ENCODE data around the gene SORCS2.

SORCS2 gene

GRCh38 chr4:7680106-7680505 is 487.8 kb downstream of the SORCS2 start:
- peaks cover 3% of the 10 kb centered on the region for H3K27me3 ChIP-seq (replicated peaks)

GRCh38 chr4:7680731-7681130 is 488.4 kb downstream of the SORCS2 start:
- no peak overlapping the region for H3K27ac ChIP-seq
- TF ChIP-seq CTCF (IDR thresholded peaks at IDR 0.05; ENCODE audit: low read depth, low read length, missing control alignments), result no peak

More at GRCh38 chr4:7680106-7680505, 487.8 kb downstream of the SORCS2 start:
- in situ Hi-C loops (cut with HindIII; ENCODE audit: low pct_ligation_motif_present, low sequenced_read_pairs), result no loop called here
- Histone ChIP-seq H3K27ac (no peak overlapping the region), H3K4me3 (ENCODE audit: low read depth, low read length) (no peak overlapping the region), H3K36me3 (replicated peaks) (no peaks in the 10 kb centered on the region)
- no peak for TF ChIP-seq CTCF (IDR thresholded peaks at IDR 0.05; ENCODE audit: low read depth, low read length, missing control alignments)
- DNase-seq, result no peak

GRCh38 chr4:7683126-7683703 is 490.9 kb downstream of the SORCS2 start:
- no peak for DNase-seq
- H3K27me3 ChIP-seq (replicated peaks), result peaks cover 3% of the 10 kb centered on the region
- no peaks in the 10 kb centered on the region for H3K36me3 ChIP-seq (replicated peaks)
- no peak overlapping the region for H3K4me3 ChIP-seq (ENCODE audit: low read depth, low read length)
- in situ Hi-C loops (cut with HindIII; ENCODE audit: low pct_ligation_motif_present, low sequenced_read_pairs), result no loop called here
- H3K27ac ChIP-seq, result no peak overlapping the region
- no peak for TF ChIP-seq CTCF (IDR thresholded peaks at IDR 0.05; ENCODE audit: low read depth, low read length, missing control alignments)

More at GRCh38 chr4:7680731-7681130, 488.4 kb downstream of the SORCS2 start:
- Histone ChIP-seq H3K36me3 (replicated peaks) (no peaks in the 10 kb centered on the region), H3K4me3 (ENCODE audit: low read depth, low read length) (no peak overlapping the region), H3K27me3 (replicated peaks) (peaks cover 3% of the 10 kb centered on the region)
- DNase-seq, result no peak
- in situ Hi-C loops (cut with HindIII; ENCODE audit: low pct_ligation_motif_present, low sequenced_read_pairs), result no loop called here

- H3K27ac ChIP-seq, result no peak overlapping the region
- in situ Hi-C loops (cut with HindIII; ENCODE audit: low pct_ligation_motif_present, low sequenced_read_pairs), result no loop called here
Measured at GRCh38 chr4:7684294-7684693, 492.0 kb downstream of the SORCS2 start.

GRCh38 chr4:7686070-7686870 is 493.9 kb downstream of the SORCS2 start:
- H3K4me3 ChIP-seq (ENCODE audit: low read depth, low read length), result no peak overlapping the region
- TF ChIP-seq CTCF (IDR thresholded peaks at IDR 0.05; ENCODE audit: low read depth, low read length, missing control alignments), result no peak
- in situ Hi-C loops (cut with HindIII; ENCODE audit: low pct_ligation_motif_present, low sequenced_read_pairs), result no loop called here
- DNase-seq, result no peak
- no peak overlapping the region for H3K27ac ChIP-seq
- H3K36me3 ChIP-seq (replicated peaks), result no peaks in the 10 kb centered on the region
- H3K27me3 ChIP-seq (replicated peaks), result no peaks in the 10 kb centered on the region

More at GRCh38 chr4:7684294-7684693, 492.0 kb downstream of the SORCS2 start:
- Histone ChIP-seq H3K36me3 (replicated peaks) (no peaks in the 10 kb centered on the region), H3K27me3 (replicated peaks) (peaks cover 3% of the 10 kb centered on the region), H3K4me3 (ENCODE audit: low read depth, low read length) (no peak overlapping the region)
- TF ChIP-seq CTCF (IDR thresholded peaks at IDR 0.05; ENCODE audit: low read depth, low read length, missing control alignments), result no peak
- no peak for DNase-seq

Measured in brain microvascular endothelial cell (primary cell).